Testis (tissue), 2 donors: ENCODE measurements around the gene CACNA2D1.

Experiments used
- POLR2A ChIP-seq: fragments of 450-650 bp; IDR thresholded peaks from one replicate; pipeline ENCODE4 v1.6.1; 2017; ENCODE audit warnings: antibody characterized with exemption, mild to moderate bottlenecking, moderate library complexity
- TF ChIP-seq, protein P1 (sequence below), 3 experiments: fragments of 450-650 bp in 2 of 3; fragments of 200-600 bp in 1 of 3; sonication (generic) in 1 of 3; IDR thresholded peaks; one replicate each; pipeline ENCODE4 v1.5.1; 2016 to 2019; ENCODE audit warnings: antibody characterized with exemption in 3 of 3, mild to moderate bottlenecking in 2 of 3, moderate library complexity in 1 of 3

DNA sequence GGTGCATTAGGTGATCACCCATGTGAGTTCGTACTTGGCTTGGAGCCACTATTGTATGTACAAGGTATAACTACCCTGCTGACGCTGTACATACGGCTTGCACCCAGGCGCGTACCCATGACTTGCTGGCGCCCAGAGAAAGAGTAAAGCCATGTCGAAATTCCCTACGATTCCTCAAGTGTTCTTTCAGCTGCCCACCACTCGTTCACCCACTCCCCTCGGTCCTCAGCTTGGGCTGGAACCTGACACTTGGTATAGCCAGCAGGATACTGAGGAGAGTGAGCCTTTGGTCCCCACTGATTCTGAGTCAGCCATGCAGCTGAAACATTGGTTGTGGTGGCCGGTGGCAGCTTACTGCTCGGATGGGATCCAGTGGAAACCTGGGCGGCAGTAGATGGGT, 241.5 kb downstream of the CACNA2D1 start:
- TF ChIP-seq, protein P1, sequence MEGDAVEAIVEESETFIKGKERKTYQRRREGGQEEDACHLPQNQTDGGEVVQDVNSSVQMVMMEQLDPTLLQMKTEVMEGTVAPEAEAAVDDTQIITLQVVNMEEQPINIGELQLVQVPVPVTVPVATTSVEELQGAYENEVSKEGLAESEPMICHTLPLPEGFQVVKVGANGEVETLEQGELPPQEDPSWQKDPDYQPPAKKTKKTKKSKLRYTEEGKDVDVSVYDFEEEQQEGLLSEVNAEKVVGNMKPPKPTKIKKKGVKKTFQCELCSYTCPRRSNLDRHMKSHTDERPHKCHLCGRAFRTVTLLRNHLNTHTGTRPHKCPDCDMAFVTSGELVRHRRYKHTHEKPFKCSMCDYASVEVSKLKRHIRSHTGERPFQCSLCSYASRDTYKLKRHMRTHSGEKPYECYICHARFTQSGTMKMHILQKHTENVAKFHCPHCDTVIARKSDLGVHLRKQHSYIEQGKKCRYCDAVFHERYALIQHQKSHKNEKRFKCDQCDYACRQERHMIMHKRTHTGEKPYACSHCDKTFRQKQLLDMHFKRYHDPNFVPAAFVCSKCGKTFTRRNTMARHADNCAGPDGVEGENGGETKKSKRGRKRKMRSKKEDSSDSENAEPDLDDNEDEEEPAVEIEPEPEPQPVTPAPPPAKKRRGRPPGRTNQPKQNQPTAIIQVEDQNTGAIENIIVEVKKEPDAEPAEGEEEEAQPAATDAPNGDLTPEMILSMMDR (IDR thresholded peaks at IDR 0.05) = no peak
- TF ChIP-seq POLR2A = no peak
